Fibroblast of mammary gland (primary cell): Measurements from ENCODE around the gene ETV7.

Experiments used
- DNase-seq: peaks from one replicate; pipeline ENCODE4 v3.0.0-alpha.2; 2010; ENCODE audit warnings: low read depth
- H3K4me3 ChIP-seq: 2 replicates; pipeline ENCODE4 v1.5.1; 2011; ENCODE audit warnings: low read depth, mild to moderate bottlenecking, low read length, moderate library complexity; ENCODE audit not compliant: control insufficient read depth
- TF ChIP-seq, protein P1 (sequence below): conservative IDR thresholded peaks from 2 replicates; pipeline ENCODE4 v1.5.1; 2011; ENCODE audit warnings: low read depth, low read length, inconsistent platforms; ENCODE audit not compliant: control insufficient read depth, insufficient read depth

ETV7 gene

DNA sequence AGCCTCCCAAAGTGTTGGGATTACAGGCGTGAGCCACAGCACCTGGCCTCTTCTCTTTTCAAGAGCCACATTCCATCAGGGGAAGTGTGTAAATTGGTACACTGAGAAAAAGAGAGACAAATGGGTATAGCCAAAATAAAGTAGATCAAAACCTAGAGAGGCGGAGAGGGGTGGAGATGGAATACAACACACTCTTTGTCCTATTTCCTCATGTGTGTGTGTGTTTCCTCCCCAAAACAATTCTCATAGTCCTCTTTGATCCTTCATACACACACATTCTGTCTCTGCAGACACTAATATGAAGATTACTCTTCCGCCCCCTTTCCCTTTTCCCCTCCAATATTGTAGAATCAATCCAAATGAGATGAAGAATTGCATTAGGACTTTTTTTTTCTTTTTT is 39.2 kb upstream of the ETV7 start:
- H3K4me3 ChIP-seq, result no peak overlapping the region
- no peak for DNase-seq
- TF ChIP-seq, protein P1, sequence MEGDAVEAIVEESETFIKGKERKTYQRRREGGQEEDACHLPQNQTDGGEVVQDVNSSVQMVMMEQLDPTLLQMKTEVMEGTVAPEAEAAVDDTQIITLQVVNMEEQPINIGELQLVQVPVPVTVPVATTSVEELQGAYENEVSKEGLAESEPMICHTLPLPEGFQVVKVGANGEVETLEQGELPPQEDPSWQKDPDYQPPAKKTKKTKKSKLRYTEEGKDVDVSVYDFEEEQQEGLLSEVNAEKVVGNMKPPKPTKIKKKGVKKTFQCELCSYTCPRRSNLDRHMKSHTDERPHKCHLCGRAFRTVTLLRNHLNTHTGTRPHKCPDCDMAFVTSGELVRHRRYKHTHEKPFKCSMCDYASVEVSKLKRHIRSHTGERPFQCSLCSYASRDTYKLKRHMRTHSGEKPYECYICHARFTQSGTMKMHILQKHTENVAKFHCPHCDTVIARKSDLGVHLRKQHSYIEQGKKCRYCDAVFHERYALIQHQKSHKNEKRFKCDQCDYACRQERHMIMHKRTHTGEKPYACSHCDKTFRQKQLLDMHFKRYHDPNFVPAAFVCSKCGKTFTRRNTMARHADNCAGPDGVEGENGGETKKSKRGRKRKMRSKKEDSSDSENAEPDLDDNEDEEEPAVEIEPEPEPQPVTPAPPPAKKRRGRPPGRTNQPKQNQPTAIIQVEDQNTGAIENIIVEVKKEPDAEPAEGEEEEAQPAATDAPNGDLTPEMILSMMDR, result no peak

DNA sequence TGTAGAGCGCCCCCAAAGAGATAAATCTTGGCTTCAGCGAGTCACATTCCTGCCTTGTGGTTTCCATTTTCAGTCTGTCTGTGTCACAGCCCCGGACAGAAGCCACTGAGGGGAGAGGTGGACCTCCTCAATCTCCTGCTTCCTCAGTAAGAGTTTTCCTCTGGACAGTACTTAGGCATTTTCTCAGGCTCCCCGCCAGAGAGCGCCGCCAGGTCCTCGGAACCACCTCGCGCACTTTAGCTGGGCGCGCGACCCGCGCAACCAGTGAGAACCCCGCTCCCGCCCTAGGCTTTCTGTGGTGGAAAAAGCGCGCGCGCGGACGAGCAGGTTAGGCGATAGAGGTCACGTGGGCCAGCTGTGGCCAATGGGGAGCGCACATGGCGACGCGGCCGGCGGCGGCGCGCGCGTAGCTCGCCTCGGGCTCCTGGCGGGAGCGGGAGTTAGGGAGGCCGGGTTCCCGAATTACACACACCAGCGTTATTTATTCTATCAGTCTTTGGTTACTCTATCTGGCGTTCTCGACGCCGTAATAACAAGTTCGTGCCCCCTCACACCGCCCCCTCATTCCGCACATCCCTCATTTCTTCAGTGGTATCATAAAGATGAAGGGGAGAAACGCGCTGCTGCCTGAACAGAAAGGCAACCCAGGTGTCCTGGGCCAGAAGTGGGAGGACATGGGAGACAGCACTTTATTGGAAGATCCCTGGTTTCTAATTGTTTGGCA is 35.8 kb upstream of the ETV7 start:
- peak; percentile 95 for DNase-seq
- peak overlapping the region; percentile 81 for H3K4me3 ChIP-seq
- TF ChIP-seq, protein P1, result peak; percentile 52

DNA sequence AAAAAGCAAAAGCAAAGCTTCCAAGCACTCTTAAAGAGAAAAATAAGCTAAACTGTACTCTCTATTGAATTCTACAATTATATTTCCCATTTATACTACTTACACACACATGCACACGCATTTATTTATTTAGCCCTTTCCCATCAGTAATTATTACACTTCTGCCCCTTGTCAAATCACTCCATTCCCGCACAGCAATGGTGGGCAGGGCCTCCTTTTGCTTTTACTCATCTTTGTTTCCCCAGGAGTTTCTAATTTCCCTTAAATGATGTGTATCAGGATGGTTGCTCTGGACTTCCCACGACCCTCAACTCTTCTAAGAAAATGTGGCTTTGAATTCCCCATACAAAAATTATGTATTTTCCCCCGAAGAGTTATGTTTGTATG is 35.2 kb upstream of the ETV7 start:
- peak overlapping the region; percentile 81 for H3K4me3 ChIP-seq
- DNase-seq, result no peak
- TF ChIP-seq, protein P1, result no peak

DNA sequence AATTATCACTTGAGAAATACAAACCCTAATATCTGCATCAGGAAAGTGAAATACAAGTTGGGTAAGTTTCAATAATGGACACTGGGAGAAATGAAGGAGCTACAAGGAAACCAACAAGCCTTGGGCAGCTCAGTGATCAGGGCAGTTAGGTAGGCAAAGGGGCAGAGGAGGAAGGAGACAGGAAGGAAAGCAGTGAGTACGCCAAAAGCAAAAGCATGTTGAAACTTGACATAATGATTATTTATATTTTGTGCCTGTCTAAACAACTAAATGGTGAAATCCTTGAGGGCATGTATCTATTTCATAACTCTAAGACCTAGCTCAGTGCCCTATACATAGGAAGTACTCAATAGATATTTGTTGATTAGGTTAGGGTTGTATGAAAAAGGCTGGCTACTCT is 31.8 kb upstream of the ETV7 start:
- H3K4me3 ChIP-seq, result no peak overlapping the region
- TF ChIP-seq, protein P1, result no peak
- no peak for DNase-seq

DNA sequence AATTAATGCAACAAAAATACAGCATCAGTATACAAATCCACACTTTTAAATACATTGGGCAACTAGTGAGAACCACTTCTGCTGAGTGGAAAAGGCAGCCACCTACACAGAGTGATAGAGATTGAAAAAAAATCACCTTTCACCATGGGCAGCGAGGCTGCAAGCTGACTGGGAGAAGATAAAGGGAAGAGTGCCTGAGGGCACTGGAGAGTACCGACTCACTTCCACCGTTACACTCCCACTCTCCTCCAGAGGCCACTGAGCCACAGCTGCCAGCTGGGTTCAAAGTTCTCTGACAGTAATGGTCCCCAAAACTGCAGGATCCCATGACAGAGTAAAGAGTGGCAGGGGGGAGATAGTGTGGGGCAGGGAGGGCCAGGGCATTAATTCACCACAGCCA is 31.1 kb upstream of the ETV7 start:
- no peak overlapping the region for H3K4me3 ChIP-seq
- DNase-seq, result no peak
- TF ChIP-seq, protein P1, result no peak

DNA sequence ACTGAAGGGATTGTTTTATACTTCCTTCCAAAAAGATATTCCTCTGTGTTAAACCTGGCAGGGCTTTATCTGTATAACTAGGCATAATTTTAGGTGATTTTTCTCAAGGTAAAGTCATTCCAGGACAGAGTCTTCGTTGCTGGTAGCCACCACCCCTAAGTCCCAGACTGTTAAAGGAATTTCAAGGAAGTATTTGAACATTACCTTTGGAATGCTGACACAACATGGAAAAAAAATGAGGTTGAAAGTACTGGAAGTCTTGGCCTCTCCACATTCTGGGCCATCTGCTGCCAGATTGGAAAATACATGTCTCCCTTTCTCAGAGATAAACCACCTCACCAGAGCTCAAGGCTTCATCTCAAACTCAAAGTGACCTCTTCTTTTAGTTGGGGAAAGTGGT is 27.0 kb upstream of the ETV7 start:
- DNase-seq, result no peak
- TF ChIP-seq, protein P1, result no peak
- H3K4me3 ChIP-seq, result no peak overlapping the region
